HG02981 (cell line): ENCODE measurements around the gene NXPH2.
A peak's percentile ranks its signal among the peaks of the same experiment; 100 is the strongest.
"Not testable (repeated sequence)": the region's sequence is repeated elsewhere in the genome, so short reads cannot be mapped to it uniquely, and the experiment has no call there.

Experiments
- ATAC-seq: cut with Tn5 transposase; IDR thresholded peaks from one replicate; pipeline ENCODE4 v1.9.1; 2021; ENCODE audit warnings: mild to moderate bottlenecking, moderate library complexity; ENCODE audit not compliant: unreplicated experiment

The NXPH2 gene

GRCh38 chr2:138760676-138761075 lies 19.5 kb downstream of the NXPH2 start:
- ATAC-seq, result no peak

- no peak for ATAC-seq
Measured at GRCh38 chr2:138757384-138757783, 22.8 kb downstream of the NXPH2 start.

- ATAC-seq, result no peak
Measured at GRCh38 chr2:138752197-138752956, 27.8 kb downstream of the NXPH2 start.

DNA sequence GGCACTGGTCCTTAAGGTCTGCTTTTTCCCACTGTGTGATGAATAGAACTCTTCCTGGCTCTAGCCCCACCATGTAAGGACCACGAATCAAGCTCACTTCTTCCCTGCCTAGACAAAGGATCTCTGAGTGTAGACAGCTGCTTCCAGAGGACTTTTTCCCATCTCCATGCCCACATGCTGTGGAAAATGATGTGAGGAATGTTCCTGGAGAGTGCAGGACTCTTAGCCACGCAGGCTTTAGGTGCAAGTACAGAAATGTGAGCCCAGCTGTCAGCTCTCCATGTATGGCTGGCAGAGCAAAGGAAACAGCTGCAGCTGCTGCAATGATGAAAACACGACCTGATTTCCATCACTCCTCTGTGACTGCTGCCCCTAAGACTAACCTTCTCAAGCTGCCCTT lies 35.5 kb downstream of the NXPH2 start:
- no peak for ATAC-seq

- no peak for ATAC-seq
Measured at GRCh38 chr2:138742441-138743057, 37.6 kb downstream of the NXPH2 start.

DNA sequence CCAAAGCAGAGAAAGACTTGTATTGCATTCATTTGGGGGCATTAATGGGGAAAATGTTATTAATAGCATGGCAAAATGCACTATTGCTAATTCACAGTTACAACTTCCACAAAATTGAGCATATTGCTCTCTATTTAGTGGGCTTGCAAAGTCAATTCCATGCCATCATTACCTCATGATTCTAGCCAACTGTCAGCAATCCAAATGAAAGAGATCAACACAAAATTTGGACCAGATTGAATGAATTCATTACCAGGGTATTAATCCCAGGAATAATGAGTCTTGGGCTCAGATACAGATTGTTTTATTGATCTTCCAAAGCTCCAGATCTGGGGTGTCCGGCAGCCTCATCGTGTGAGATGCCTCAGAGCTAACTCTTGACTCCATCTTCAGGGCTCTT lies 38.3 kb downstream of the NXPH2 start:
- ATAC-seq, result no peak

DNA sequence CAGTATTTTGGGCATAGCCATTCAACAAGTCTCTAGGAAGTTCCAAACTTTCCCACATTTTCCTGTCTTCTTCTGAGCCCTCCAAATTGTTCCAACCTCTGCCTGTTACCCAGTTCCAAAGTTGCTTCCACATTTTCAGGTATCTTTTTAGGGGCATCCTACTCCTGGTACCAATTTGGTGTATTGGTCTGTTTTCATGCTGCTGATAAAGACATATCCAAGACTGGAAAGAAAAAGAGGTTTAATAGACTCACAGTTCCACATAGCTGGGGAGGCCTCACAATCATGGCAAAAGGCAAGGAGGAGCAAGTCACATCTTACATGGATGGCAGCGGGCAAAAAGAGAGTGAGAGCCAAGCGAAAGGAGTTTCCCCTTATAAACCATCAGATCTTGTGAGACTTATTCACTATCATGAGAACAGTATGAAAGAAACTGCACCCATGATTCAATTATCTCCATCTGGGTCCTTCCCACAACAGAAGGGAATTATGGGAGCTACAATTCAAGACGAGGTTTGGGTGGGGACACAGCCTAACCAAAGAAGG lies 43.1 kb downstream of the NXPH2 start:
- not testable (repeated sequence) for ATAC-seq

- ATAC-seq, result no peak
Measured at GRCh38 chr2:138732651-138733050, 47.5 kb downstream of the NXPH2 start.

GRCh38 chr2:138730497-138731030 lies 49.6 kb downstream of the NXPH2 start:
- ATAC-seq, result peak; percentile 72

DNA sequence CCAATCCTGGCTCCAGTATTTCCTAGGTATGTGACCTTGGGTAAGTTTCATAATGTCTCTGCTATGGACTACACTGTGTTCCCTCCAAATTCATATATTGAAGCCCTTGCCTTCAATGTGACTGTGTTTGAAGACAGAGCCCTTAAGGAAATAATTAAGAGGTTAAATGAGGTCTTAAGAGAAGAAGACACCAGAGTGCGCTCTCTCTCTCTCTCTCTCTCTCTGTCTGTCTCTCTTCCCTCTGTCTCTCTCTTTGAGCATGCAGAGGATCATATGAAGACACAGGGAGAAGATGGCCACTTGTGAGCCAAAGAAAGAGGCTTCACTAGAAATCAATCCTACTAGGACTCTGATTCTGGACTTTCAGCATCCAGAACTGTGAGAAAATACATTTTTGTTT lies 52.2 kb downstream of the NXPH2 start:
- ATAC-seq, result no peak

GRCh38 chr2:138726681-138727080 lies 53.5 kb downstream of the NXPH2 start:
- ATAC-seq, result no peak

- no peak for ATAC-seq
Measured at GRCh38 chr2:138724729-138725459, 55.3 kb downstream of the NXPH2 start.

DNA sequence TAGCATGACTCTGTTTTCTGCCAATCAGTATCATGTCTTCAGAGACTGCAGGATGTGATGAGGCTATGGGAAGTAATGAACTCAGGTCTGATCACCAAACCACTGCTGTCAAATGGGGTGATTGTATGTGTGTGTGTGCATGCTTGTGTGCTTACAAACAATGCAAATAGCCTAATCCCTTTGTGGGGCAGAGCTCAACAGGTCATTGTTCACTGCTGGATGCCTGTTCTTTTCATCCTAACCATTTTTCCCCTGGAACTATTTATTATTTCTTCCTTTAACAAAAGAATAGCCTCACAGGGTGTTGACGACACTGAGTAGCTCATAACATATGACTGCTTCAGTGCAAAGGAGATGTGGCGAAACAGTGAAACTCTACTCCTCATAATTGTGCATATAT lies 55.9 kb downstream of the NXPH2 start:
- no peak for ATAC-seq

GRCh38 chr2:138723196-138723987 lies 56.8 kb downstream of the NXPH2 start:
- ATAC-seq, result no peak

DNA sequence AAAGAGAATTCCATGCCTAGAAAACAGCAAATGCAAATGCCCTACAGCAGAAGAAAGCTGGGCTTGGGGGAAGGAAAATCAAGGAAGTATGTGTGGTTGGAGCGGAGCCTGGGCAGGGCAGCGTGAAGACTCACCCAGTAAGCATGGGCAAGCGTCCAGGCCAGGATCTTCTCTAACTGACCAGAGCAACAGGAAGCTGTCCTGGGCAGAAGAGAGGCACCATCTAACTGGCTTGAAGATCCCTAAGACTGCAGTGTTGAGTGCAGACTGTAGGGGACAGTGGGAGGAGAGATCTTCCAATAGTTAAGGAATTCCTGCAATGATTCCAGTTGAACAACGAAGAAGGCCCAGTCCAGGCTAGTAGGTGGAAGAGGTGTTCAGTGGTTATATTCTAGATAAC lies 57.9 kb downstream of the NXPH2 start:
- no peak for ATAC-seq

DNA sequence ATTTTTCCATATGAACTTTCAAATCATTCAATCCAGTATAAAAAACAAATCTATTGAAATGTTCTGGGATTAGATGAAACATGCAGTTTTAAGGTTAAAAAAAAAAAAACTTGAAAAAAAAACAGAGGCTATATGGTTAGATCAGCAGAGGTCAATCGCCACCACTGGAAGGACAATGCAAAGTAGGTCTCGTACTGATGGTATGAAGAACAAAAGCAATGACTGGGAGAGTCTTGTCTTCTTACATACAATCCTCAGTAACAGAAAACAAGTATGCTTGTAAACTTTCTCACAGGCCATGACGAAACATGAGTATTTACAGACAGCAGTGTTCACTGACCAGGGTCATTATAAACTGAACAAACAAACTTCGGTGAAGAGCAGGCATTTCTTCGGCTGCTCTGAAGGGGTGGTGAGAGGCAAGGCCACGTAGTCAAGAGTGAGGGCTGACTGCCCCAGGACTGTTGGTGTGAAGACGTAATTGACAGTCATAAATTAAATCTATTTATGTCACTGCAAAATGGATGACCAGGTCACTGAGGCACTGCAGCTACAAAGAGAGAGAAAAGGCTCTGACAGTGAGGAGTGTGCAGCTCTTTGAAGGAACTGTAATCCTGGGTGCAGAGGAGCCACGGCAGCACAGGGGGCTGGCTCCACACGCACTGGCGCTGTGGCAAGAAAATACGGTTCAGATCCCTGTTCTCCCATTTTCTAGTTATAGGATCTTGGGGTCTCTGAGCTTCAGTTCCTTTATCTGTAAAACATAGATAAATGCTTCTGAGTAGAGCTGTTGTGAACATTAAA lies 60.0 kb downstream of the NXPH2 start:
- no peak for ATAC-seq

DNA sequence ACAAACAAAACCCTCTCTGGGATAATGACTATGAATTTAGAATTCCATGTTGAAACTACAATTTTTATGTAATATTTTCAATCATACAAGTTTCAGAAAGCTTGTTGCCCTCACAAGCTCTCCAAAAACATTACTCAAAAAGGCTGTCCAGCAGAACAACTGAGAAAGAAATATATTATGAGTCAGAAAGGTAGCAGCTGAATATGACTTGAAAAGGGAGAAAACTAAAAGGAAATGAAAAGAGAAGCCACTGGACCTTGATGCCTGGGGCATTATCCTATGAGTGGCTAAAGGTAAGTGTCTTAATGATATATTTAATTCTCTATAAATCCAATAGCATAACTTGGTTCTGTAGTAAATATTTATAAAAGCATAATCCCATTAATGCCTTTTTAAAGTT lies 61.8 kb downstream of the NXPH2 start:
- peak; percentile 78 for ATAC-seq

DNA sequence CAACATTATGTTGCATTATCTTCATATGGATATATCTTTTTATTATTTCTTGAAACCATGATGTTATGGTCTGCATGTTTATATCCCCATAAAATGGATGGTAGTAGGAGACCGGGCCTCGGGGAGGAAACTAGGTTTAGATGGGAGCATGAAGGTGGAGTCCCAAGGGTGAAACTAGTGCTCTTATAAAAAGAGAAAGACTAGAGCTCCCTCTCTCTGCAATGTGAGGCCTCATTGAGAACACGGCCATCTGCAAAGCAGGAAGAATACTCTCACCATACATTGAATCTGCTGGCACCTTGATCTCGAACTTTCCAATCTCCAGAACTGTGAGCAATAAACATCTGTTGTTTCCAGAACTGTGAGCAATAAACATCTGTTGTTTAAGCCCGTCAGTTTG lies 64.0 kb downstream of the NXPH2 start:
- no peak for ATAC-seq

DNA sequence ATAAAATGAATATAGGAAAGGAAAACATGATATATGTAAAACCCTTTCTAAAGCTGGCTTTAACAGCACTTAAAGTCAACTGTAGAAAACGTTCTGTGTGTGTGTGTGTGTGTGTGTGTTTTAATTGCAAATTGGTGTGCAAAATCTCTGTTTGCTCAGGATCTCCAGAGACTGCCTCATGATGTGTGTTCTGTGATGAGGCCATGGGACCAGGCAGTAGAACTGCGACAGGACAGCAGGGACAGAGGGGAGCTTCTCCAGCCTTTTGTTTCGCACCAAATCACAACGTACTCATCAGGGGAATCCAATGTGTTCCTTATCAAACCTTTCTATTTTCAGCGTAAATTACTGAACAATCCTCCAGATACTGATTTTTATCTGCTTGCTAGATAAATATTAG lies 66.7 kb downstream of the NXPH2 start:
- no peak for ATAC-seq

GRCh38 chr2:138713069-138713496 lies 67.1 kb downstream of the NXPH2 start:
- ATAC-seq, result no peak
